IMR-90 (cell line): ENCODE data around the gene RTL9. TPM values are rescaled to one million over a fixed set of nuclear protein-coding genes. Genes with fewer than 3 reads are reported as not detected.

Experiments
- ATAC-seq: fragments of 200-7000 bp; cut with Tn5 transposase; 2 replicates; pipeline ENCODE4 v1.9.1; 2020; ENCODE audit warnings: low read depth, mild to moderate bottlenecking, moderate library complexity
- BruUV-seq: library from RNA; stranded (reverse); fragments of 400-500 nt; replicated peaks from 2 replicates; lab custom pipeline; 2021; lab: Mats Ljungman, UMichigan
- CTCF ChIA-PET: fragments of 300-600 bp; formaldehyde crosslinking; extraction: SDS; loops from one replicate; lab custom pipeline; 2021; ENCODE audit warnings: antibody characterized with exemption; lab: Yijun Ruan, JAX
- POLR2A ChIA-PET: fragments of 300-600 bp; sonication (Branson Sonifier 250); formaldehyde crosslinking; loops from one replicate; lab custom pipeline; 2022; ENCODE audit warnings: antibody characterized with exemption; ENCODE audit not compliant: unreplicated experiment; lab: Charles Lee
- DNase-seq: peaks from one replicate; pipeline ENCODE4 v3.0.0; 2013
- H2AFZ ChIP-seq: replicated peaks from 2 replicates; pipeline ENCODE3; 2013; ENCODE audit warnings: low read length, mild to moderate bottlenecking; ENCODE audit not compliant: poor library complexity
- H2AK5ac ChIP-seq: 2 replicates; pipeline ENCODE4 v1.6.1; 2013; ENCODE audit warnings: low read depth, low read length, inconsistent platforms
- H2AK9ac ChIP-seq: replicated peaks from 2 replicates; pipeline ENCODE3; 2013; ENCODE audit warnings: mild to moderate bottlenecking, low read depth, low read length, moderate library complexity; ENCODE audit not compliant: poor library complexity
- H2BK120ac ChIP-seq: 2 replicates; pipeline ENCODE4 v1.6.1; 2013; ENCODE audit warnings: low read depth, low read length, inconsistent platforms
- H2BK15ac ChIP-seq: 3 replicates; pipeline ENCODE4 v1.6.1; 2013; ENCODE audit warnings: low read depth, low read length, inconsistent platforms
- H2BK20ac ChIP-seq: 2 replicates; pipeline ENCODE4 v1.6.1; 2013; ENCODE audit warnings: low read depth, mild to moderate bottlenecking, inconsistent platforms, low read length, moderate library complexity
- H2BK5ac ChIP-seq: 2 replicates; pipeline ENCODE4 v1.6.1; 2013; ENCODE audit warnings: mild to moderate bottlenecking, low read depth, low read length, inconsistent platforms; ENCODE audit not compliant: poor library complexity, severe bottlenecking
- H3K14ac ChIP-seq: replicated peaks from 2 replicates; pipeline ENCODE4 v1.6.1; 2013; ENCODE audit warnings: low read depth, low read length, inconsistent platforms
- H3K18ac ChIP-seq: 2 replicates; pipeline ENCODE4 v1.6.1; 2013; ENCODE audit warnings: low read depth, low read length, control low read depth
- H3K23ac ChIP-seq: 2 replicates; pipeline ENCODE4 v1.6.1; 2013; ENCODE audit warnings: low read depth, low read length, inconsistent platforms
- H3K27ac ChIP-seq: 2 replicates; pipeline ENCODE4 v1.5.1; 2013; ENCODE audit warnings: mild to moderate bottlenecking, control low read depth, low read length; ENCODE audit not compliant: insufficient read depth
- H3K27me3 ChIP-seq: 2 replicates; pipeline ENCODE4 v1.6.1; 2013; ENCODE audit warnings: low read length; ENCODE audit not compliant: control insufficient read depth, insufficient read depth
- H3K36me3 ChIP-seq: 2 replicates; pipeline ENCODE4 v1.6.1; 2013; ENCODE audit warnings: low read length, mixed read lengths; ENCODE audit not compliant: control insufficient read depth, insufficient read depth
- H3K4ac ChIP-seq: 2 replicates; pipeline ENCODE4 v1.6.1; 2013; ENCODE audit warnings: low read depth, low read length, inconsistent platforms
- H3K4me1 ChIP-seq: 2 replicates; pipeline ENCODE4 v1.6.1; 2013; ENCODE audit warnings: low read length, mixed read lengths; ENCODE audit not compliant: control insufficient read depth, insufficient read depth
- H3K4me2 ChIP-seq: 2 replicates; pipeline ENCODE4 v1.6.1; 2013; ENCODE audit warnings: low read depth, mild to moderate bottlenecking, control low read depth, low read length, moderate library complexity
- H3K4me3 ChIP-seq: 2 replicates; pipeline ENCODE4 v1.5.1; 2013; ENCODE audit warnings: low read depth, mild to moderate bottlenecking, control low read depth, low read length, moderate library complexity; ENCODE audit not compliant: insufficient read depth
- H3K56ac ChIP-seq: 2 replicates; pipeline ENCODE4 v1.6.1; 2013; ENCODE audit warnings: low read length, inconsistent platforms; ENCODE audit not compliant: insufficient read depth; ENCODE audit errors: extremely low read depth
- H3K79me1 ChIP-seq, 2 experiments: 2 replicates each; pipeline ENCODE4 v1.6.1; 2013; ENCODE audit warnings: low read length in 2 of 2, inconsistent platforms in 1 of 2, low read depth in 1 of 2
- H3K9ac ChIP-seq: 2 replicates; pipeline ENCODE4 v1.6.1; 2013; ENCODE audit warnings: low read depth, low read length, control low read depth
- H3K9me1 ChIP-seq: 2 replicates; pipeline ENCODE4 v1.6.1; 2013; ENCODE audit warnings: low read length, inconsistent platforms; ENCODE audit not compliant: insufficient read depth
- H3K9me3 ChIP-seq: 2 replicates; pipeline ENCODE4 v1.6.1; 2013; ENCODE audit warnings: low read length; ENCODE audit not compliant: control insufficient read depth, insufficient read depth
- H4K20me1 ChIP-seq: 2 replicates; pipeline ENCODE4 v1.6.1; 2013; ENCODE audit warnings: low read length, inconsistent platforms; ENCODE audit not compliant: insufficient read depth
- H4K5ac ChIP-seq: 2 replicates; pipeline ENCODE4 v1.6.1; 2013; ENCODE audit warnings: mild to moderate bottlenecking, low read depth, low read length, control low read depth
- H4K8ac ChIP-seq, 2 experiments: 2 replicates each; pipeline ENCODE4 v1.6.1; 2013; ENCODE audit warnings: low read depth in 2 of 2, low read length in 2 of 2, control low read depth in 1 of 2, inconsistent platforms in 1 of 2
- H4K91ac ChIP-seq: 2 replicates; pipeline ENCODE4 v1.6.1; 2013; ENCODE audit warnings: low read depth, low read length, inconsistent platforms; ENCODE audit not compliant: insufficient read depth
- BHLHE40 ChIP-seq: fragments of 150-350 bp; IDR thresholded peaks from 2 replicates; pipeline ENCODE4 v1.6.1; 2016; ENCODE audit warnings: mild to moderate bottlenecking, low read depth, low read length
- CEBPB ChIP-seq: IDR thresholded peaks from 2 replicates; pipeline ENCODE4 v1.6.1; 2012; ENCODE audit warnings: low read depth, low read length, improper control_type of control experiment
- CHD1 ChIP-seq: IDR thresholded peaks from 2 replicates; pipeline ENCODE4 v1.6.1; 2012; ENCODE audit warnings: low read depth, low read length, improper control_type of control experiment
- CTCF ChIP-seq: conservative IDR thresholded peaks from 2 replicates; pipeline ENCODE4 v1.5.1; 2012; ENCODE audit warnings: mild to moderate bottlenecking, low read depth, low read length, improper control_type of control experiment
- FOS ChIP-seq: fragments of 150-350 bp; IDR thresholded peaks from 2 replicates; pipeline ENCODE4 v1.6.1; 2016; ENCODE audit warnings: low read depth, low read length
- MAFK ChIP-seq: IDR thresholded peaks from 2 replicates; pipeline ENCODE4 v1.6.1; 2012; ENCODE audit warnings: low read depth, low read length, improper control_type of control experiment
- MAZ ChIP-seq: IDR thresholded peaks from 2 replicates; pipeline ENCODE4 v1.6.1; 2012; ENCODE audit warnings: low read depth, mild to moderate bottlenecking, low read length, improper control_type of control experiment, moderate library complexity, borderline replicate concordance
- MXI1 ChIP-seq: IDR thresholded peaks from 2 replicates; pipeline ENCODE4 v1.6.1; 2012; ENCODE audit warnings: low read depth, mild to moderate bottlenecking, low read length, moderate library complexity, borderline replicate concordance
- NFE2L2 ChIP-seq: fragments of 150-350 bp; IDR thresholded peaks from 2 replicates; pipeline ENCODE4 v1.6.1; 2016; ENCODE audit warnings: low read depth, mild to moderate bottlenecking, low read length
- POLR2A ChIP-seq: IDR thresholded peaks from 2 replicates; pipeline ENCODE4 v1.6.1; 2012; ENCODE audit warnings: mild to moderate bottlenecking, low read depth, low read length
- RAD21 ChIP-seq: IDR thresholded peaks from 2 replicates; pipeline ENCODE4 v1.6.1; 2012; ENCODE audit warnings: low read length, improper control_type of control experiment
- RCOR1 ChIP-seq: IDR thresholded peaks from 2 replicates; pipeline ENCODE4 v1.6.1; 2012; ENCODE audit warnings: mild to moderate bottlenecking, low read length, improper control_type of control experiment; ENCODE audit not compliant: insufficient replicate concordance
- RFX5 ChIP-seq: IDR thresholded peaks from 2 replicates; pipeline ENCODE4 v1.8.0; 2012; ENCODE audit warnings: low read depth, mild to moderate bottlenecking, low read length, moderate library complexity
- SMC3 ChIP-seq: fragments of 150-350 bp; IDR thresholded peaks from 2 replicates; pipeline ENCODE4 v1.6.1; 2016; ENCODE audit warnings: low read depth, mild to moderate bottlenecking, antibody characterized with exemption, low read length, moderate library complexity
- WGBS, 2 experiments: methylation state at CpG; one replicate each; pipeline versions ENCODE4 v1.1.5 to v1.1.7; 2013; ENCODE audit warnings: missing lambda C conversion rate in 2 of 2; ENCODE audit not compliant: insufficient read length in 1 of 2; ENCODE audit errors: extremely low coverage in 2 of 2; 5-methylcytosine and 5-hydroxymethylcytosine counted together
- dilution Hi-C: fragments of 300-500 bp; cut with HindIII; formaldehyde crosslinking; loops from one replicate; pipeline ENCODE4 v1.14.3; 2018; ENCODE audit warnings: low sequenced_read_pairs; ENCODE audit not compliant: unreplicated experiment
- in situ Hi-C: fragments of 300-500 bp; cut with MboI; formaldehyde crosslinking; loops from 3 replicates; pipeline ENCODE4 v1.14.3; 2019; ENCODE audit warnings: low sequenced_read_pairs, inconsistent platforms, mixed read lengths
- intact Hi-C: fragments of 100-400 bp; cut with micrococcal nuclease; formaldehyde crosslinking; loops from 2 replicates; pipeline ENCODE4 v1.10.0; 2022
- polyA plus RNA-seq, 3 experiments: library from polyadenylated mRNA; depleted of rRNA; stranded (reverse); fragments of >200 nt; gene quantifications; 2 replicates each; pipeline ENCODE4 v1.2.3, GENCODE V29; 2012; ENCODE audit warnings: low replicate concordance in 1 of 3
- total RNA-seq: library from RNA; depleted of rRNA; stranded (reverse); fragments of >200 nt; gene quantifications from 2 replicates; pipeline ENCODE4 v1.2.3, GENCODE V29; 2012
- TF ChIP-seq, protein P1 (sequence below): fragments of 150-350 bp; IDR thresholded peaks from 2 replicates; pipeline ENCODE4 v1.6.1; 2016; ENCODE audit warnings: low read depth, mild to moderate bottlenecking, low read length, moderate library complexity, borderline replicate concordance
- TF ChIP-seq, protein P2 (sequence below): fragments of 150-350 bp; IDR thresholded peaks from 2 replicates; pipeline ENCODE4 v1.6.1; 2017; ENCODE audit warnings: mild to moderate bottlenecking, antibody characterized with exemption, low read length, low read depth

The RTL9 gene
- total and polyA plus RNA-seq, 2 of the 4 experiments (the other 2 are of a cell fraction) = 0.26 to 0.90 TPM

GRCh38 chrX:110320381-110320987 is 38.2 kb upstream of the RTL9 start:
- Histone ChIP-seq H2BK20ac (no peak overlapping the region), H3K36me3 (no peaks in the 10 kb centered on the region), H3K4me1 (no peaks in the 10 kb centered on the region; the same call in 1 of the 2 replicates), H4K91ac (no peak overlapping the region), H3K23ac (no peak overlapping the region), H3K9me3 (no peaks in the 10 kb centered on the region), H3K9ac (no peak overlapping the region), H3K27ac (no peak overlapping the region), H4K8ac (no peak overlapping the region), H4K5ac (no peak overlapping the region), H3K27me3 (no peaks in the 10 kb centered on the region), H3K9me1 (no peaks in the 10 kb centered on the region), H2BK120ac (no peak overlapping the region), H3K4me3 (no peak overlapping the region), H3K4me2 (no peak overlapping the region), H3K14ac (no peak overlapping the region), H2BK5ac (no peak overlapping the region), H2AFZ (no peak overlapping the region), H3K4ac (no peak overlapping the region), H2BK15ac (no peak overlapping the region), H2AK9ac (no peak overlapping the region), H3K18ac (no peak overlapping the region), H2AK5ac (no peak overlapping the region), H4K20me1 (no peaks in the 10 kb centered on the region), H3K56ac (no peak overlapping the region), H3K79me1 (no peaks in the 10 kb centered on the region)
- CTCF ChIA-PET = no interaction called here
- intact Hi-C loops = no loop called here
- TF ChIP-seq BHLHE40 (no peak), CEBPB (no peak), NFE2L2 (no peak), MXI1 (no peak), MAFK (no peak), RCOR1 (no peak), RFX5 (no peak), POLR2A (no peak), CHD1 (no peak), RAD21 (no peak), SMC3 (no peak), MAZ (no peak), FOS (no peak), CTCF (no peak)
- TF ChIP-seq, protein P1, sequence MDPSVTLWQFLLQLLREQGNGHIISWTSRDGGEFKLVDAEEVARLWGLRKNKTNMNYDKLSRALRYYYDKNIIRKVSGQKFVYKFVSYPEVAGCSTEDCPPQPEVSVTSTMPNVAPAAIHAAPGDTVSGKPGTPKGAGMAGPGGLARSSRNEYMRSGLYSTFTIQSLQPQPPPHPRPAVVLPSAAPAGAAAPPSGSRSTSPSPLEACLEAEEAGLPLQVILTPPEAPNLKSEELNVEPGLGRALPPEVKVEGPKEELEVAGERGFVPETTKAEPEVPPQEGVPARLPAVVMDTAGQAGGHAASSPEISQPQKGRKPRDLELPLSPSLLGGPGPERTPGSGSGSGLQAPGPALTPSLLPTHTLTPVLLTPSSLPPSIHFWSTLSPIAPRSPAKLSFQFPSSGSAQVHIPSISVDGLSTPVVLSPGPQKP = no peak
- TF ChIP-seq, protein P2, sequence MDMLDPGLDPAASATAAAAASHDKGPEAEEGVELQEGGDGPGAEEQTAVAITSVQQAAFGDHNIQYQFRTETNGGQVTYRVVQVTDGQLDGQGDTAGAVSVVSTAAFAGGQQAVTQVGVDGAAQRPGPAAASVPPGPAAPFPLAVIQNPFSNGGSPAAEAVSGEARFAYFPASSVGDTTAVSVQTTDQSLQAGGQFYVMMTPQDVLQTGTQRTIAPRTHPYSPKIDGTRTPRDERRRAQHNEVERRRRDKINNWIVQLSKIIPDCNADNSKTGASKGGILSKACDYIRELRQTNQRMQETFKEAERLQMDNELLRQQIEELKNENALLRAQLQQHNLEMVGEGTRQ = no peak
- DNase-seq (no peak), ATAC-seq (no peak)
- no TSS peak for BruUV-seq
- POLR2A ChIA-PET = no interaction called here
- dilution Hi-C loops = no loop called here
- WGBS, 2 experiments = no CpG with 5 or more reads among the region's 3 CpGs
- in situ Hi-C loops = no loop called here
